Lower lobe of right lung (tissue), 2 donors: ENCODE data around the gene ZNF33A. TPM values are rescaled to one million over a fixed set of nuclear protein-coding genes. Genes with fewer than 3 reads are reported as not detected.
"Not testable (repeated sequence)": the region's sequence is repeated elsewhere in the genome, so short reads cannot be mapped to it uniquely, and the experiment has no call there.

Source experiments
- ATAC-seq, 2 donors: fragments of 200-7000 bp; cut with Tn5 transposase; one replicate each; pipeline ENCODE4 v1.9.1; 2020 to 2022; ENCODE audit warnings: mild to moderate bottlenecking in 2 of 2, moderate library complexity in 2 of 2
- DNase-seq: peaks from one replicate; pipeline ENCODE4 v3.0.0-alpha.2; 2020
- H3K27ac ChIP-seq: fragments of 200-600 bp; one replicate; pipeline ENCODE4 v1.8.0; 2022
- H3K27me3 ChIP-seq: fragments of 200-600 bp; one replicate; pipeline ENCODE4 v1.8.0; 2022; ENCODE audit warnings: low read depth
- H3K36me3 ChIP-seq: fragments of 200-600 bp; one replicate; pipeline ENCODE4 v1.8.0; 2022; ENCODE audit warnings: mild to moderate bottlenecking
- H3K4me1 ChIP-seq: fragments of 200-600 bp; one replicate; pipeline ENCODE4 v1.8.0; 2022
- H3K4me3 ChIP-seq: fragments of 200-600 bp; one replicate; pipeline ENCODE4 v1.8.0; 2022; ENCODE audit warnings: mild to moderate bottlenecking
- H3K9me3 ChIP-seq: fragments of 200-600 bp; one replicate; pipeline ENCODE4 v1.8.0; 2022
- intact Hi-C: fragments of 100-400 bp; cut with DNase I; formaldehyde crosslinking; loops from one replicate; pipeline ENCODE4 v1.11.0; 2022
- total RNA-seq: library from RNA; stranded (reverse); fragmentation: NEBNext Ultra II Directional; extraction: Animal tissue kit (Norgen Biotek cat#: 25700); gene quantifications from one replicate; pipeline ENCODE4 v1.2.1, GENCODE V29; 2021
- TF ChIP-seq, protein P1 (sequence below): fragments of 200-600 bp; IDR thresholded peaks from one replicate; pipeline ENCODE4 v1.8.0; 2022; ENCODE audit warnings: antibody characterized with exemption, mild to moderate bottlenecking
- donor health status: DM: no; HTN: yes; CAD: no; lungs with severe emphysema.

ZNF33A gene
- total RNA-seq, 1 donor from 2014 or later: 30.2 TPM

DNA sequence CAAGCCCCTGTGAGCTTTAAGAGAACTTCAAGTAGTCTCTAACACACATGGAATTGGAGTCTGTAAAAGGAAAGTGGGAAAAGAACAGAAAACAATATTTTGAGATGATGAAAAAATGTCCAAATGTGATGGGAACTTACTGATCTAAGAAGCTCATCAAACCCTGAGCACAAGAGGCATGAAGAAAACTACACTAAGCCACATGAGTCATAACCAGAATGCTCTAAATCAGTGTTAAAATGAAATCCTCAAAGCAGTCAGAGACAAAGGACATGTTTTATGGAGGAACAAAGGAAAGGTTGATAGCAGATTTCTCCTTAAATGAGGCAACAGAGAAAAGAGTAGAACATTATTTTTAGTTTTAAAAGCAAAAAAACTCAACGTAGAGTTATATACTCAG is 37.2 kb downstream of the ZNF33A start:
- ATAC-seq: no peak
- intact Hi-C loops: no loop called here
- no peaks in the 10 kb centered on the region for H3K4me1 ChIP-seq
- no peak overlapping the region for H3K4me3 ChIP-seq
- H3K9me3 ChIP-seq: peaks cover 12% of the 10 kb centered on the region
- TF ChIP-seq, protein P1, sequence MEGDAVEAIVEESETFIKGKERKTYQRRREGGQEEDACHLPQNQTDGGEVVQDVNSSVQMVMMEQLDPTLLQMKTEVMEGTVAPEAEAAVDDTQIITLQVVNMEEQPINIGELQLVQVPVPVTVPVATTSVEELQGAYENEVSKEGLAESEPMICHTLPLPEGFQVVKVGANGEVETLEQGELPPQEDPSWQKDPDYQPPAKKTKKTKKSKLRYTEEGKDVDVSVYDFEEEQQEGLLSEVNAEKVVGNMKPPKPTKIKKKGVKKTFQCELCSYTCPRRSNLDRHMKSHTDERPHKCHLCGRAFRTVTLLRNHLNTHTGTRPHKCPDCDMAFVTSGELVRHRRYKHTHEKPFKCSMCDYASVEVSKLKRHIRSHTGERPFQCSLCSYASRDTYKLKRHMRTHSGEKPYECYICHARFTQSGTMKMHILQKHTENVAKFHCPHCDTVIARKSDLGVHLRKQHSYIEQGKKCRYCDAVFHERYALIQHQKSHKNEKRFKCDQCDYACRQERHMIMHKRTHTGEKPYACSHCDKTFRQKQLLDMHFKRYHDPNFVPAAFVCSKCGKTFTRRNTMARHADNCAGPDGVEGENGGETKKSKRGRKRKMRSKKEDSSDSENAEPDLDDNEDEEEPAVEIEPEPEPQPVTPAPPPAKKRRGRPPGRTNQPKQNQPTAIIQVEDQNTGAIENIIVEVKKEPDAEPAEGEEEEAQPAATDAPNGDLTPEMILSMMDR: no peak
- H3K27me3 ChIP-seq: no peaks in the 10 kb centered on the region
- DNase-seq: no peak
- peaks cover 13% of the 10 kb centered on the region for H3K36me3 ChIP-seq
- H3K27ac ChIP-seq: no peak overlapping the region

DNA sequence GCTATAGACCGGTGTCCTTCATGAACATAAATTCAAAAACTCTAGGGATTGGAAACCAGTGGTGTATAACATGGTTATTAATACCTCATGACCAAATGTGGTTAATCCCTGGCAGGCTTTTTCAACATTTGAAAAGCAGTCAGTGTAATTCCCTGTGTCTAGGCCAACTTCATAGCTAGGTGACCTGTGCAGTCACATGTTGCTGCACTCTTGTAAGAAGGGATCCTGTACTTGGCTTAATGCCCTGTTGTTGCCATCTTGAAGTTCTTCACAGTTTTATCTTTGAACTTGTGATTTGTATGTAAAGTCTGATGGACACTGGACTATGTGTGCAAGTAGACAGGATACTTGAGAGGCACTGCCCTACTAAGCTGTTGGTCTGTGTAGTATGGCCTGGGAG is 39.7 kb downstream of the ZNF33A start:
- Histone ChIP-seq H3K9me3 (peaks cover 34% of the 10 kb centered on the region), H3K27me3 (no peaks in the 10 kb centered on the region), H3K27ac (no peak overlapping the region), H3K4me1 (no peaks in the 10 kb centered on the region), H3K4me3 (no peak overlapping the region), H3K36me3 (peaks cover 13% of the 10 kb centered on the region)
- no peak for DNase-seq
- intact Hi-C loops: no loop called here
- no peak for ATAC-seq
- TF ChIP-seq, protein P1: no peak

DNA sequence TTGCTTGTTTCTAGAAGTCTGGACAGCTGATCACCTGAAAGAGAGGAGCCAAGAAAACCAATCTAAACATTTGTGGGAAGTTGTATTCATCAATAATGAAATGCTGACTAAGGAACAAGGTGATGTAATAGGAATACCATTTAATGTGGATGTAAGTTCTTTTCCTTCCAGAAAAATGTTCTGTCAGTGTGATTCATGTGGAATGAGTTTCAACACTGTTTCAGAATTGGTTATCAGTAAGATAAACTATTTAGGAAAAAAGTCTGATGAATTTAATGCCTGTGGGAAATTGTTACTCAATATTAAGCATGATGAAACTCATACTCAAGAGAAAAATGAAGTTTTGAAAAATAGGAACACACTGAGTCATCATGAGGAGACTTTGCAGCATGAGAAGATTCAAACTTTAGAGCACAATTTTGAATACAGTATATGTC is 43.9 kb downstream of the ZNF33A start:
- peaks cover 64% of the 10 kb centered on the region for H3K9me3 ChIP-seq
- no peaks in the 10 kb centered on the region for H3K27me3 ChIP-seq
- no peak overlapping the region for H3K27ac ChIP-seq
- no peak for DNase-seq
- H3K36me3 ChIP-seq: peaks cover 30% of the 10 kb centered on the region
- no peak overlapping the region for H3K4me3 ChIP-seq
- TF ChIP-seq, protein P1: no peak
- peak in 1 of 2 donors; percentile 16 for ATAC-seq
- intact Hi-C loops: no loop called here
- H3K4me1 ChIP-seq: no peaks in the 10 kb centered on the region

DNA sequence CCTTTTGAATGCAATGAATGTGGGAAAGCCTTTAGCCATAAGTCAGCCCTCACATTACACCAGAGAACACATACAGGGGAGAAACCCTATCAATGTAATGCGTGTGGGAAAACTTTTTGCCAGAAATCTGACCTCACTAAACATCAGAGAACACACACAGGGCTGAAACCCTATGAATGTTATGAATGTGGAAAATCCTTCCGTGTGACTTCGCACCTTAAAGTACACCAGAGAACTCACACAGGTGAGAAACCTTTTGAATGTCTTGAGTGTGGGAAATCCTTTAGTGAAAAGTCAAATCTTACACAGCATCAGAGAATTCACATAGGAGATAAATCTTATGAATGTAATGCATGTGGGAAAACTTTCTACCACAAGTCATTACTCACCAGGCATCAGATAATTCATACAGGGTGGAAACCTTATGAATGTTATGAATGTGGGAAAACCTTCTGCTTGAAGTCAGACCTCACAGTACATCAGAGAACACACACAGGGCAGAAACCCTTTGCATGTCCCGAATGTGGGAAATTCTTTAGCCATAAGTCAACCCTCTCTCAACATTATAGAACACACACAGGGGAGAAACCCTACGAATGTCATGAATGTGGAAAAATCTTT is 44.9 kb downstream of the ZNF33A start:
- H3K4me1 ChIP-seq, ATAC-seq, H3K4me3 ChIP-seq, H3K27ac ChIP-seq, intact Hi-C loops, DNase-seq, H3K27me3 ChIP-seq: not testable (repeated sequence)
- peaks cover 39% of the 10 kb centered on the region for H3K36me3 ChIP-seq
- peaks cover 68% of the 10 kb centered on the region for H3K9me3 ChIP-seq

DNA sequence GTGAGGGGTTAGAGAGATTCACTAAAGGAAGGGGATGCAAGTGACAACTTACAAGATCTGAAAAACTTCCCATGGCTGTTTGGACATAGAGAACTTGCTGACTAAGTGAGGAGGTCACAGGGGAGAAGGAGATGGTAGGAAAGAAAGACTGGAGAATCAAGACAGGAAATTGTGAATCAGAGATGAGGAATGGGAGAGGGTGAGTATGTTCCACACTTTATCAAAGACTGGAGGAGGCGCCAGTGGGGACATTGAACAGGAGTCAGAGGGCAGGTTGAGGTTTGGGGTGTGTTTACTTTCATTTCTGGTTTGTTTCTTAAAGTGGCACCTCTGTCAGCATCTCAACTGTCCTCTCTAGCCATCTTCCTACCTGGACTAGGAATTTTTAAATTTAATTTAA is 59.2 kb downstream of the ZNF33A start:
- H3K9me3 ChIP-seq, H3K4me1 ChIP-seq, H3K4me3 ChIP-seq, H3K27me3 ChIP-seq, intact Hi-C loops, ATAC-seq, DNase-seq, H3K36me3 ChIP-seq, H3K27ac ChIP-seq: not testable (repeated sequence)

DNA sequence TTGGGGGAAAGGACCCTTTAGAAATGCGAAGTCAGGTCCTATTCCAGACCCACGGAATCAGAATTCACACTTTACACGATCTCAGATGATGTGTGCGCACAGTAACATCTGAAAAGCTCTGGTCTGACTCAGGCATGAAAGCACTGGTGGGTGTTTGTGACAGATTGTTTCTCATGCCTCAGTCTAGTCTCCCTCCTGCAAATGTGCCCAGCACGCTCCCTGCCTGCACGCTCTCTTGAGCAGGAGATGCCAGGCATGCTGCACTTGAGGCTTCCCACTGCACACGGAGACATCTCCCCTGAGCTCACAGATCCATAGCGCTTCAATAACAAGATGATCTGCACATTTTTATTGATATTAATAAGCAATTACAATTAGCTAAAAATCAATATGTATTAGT is 60.0 kb downstream of the ZNF33A start:
- TF ChIP-seq, protein P1: no peak
- H3K36me3 ChIP-seq: no peaks in the 10 kb centered on the region
- H3K9me3 ChIP-seq: peaks cover 5% of the 10 kb centered on the region
- H3K27ac ChIP-seq: no peak overlapping the region
- intact Hi-C loops: no loop called here
- no peaks in the 10 kb centered on the region for H3K27me3 ChIP-seq
- H3K4me1 ChIP-seq: no peaks in the 10 kb centered on the region
- no peak for ATAC-seq
- no peak overlapping the region for H3K4me3 ChIP-seq
- DNase-seq: no peak
